Mesodermal cell (in vitro differentiated cells): ENCODE data around the gene PUS10.

Source experiments
- H3K27ac ChIP-seq: 2 replicates; pipeline ENCODE4 v1.7.0; 2013; ENCODE audit warnings: mild to moderate bottlenecking, low read depth, low read length, moderate library complexity; ENCODE audit not compliant: severe bottlenecking
- H3K36me3 ChIP-seq: 2 replicates; pipeline ENCODE4 v1.7.1; 2013; ENCODE audit warnings: mild to moderate bottlenecking, low read length, moderate library complexity; ENCODE audit not compliant: control insufficient read depth, insufficient read depth
- H3K4me1 ChIP-seq: one replicate; pipeline ENCODE4 v1.7.1; 2013; ENCODE audit warnings: mild to moderate bottlenecking, low read length; ENCODE audit not compliant: insufficient read depth, control insufficient read depth, poor library complexity, severe bottlenecking
- H3K4me3 ChIP-seq: 2 replicates; pipeline ENCODE4 v1.7.0; 2013; ENCODE audit warnings: low read length, control low read depth, mild to moderate bottlenecking; ENCODE audit not compliant: insufficient read depth, poor library complexity, severe bottlenecking; ENCODE audit errors: extremely low read depth
- H3K9me3 ChIP-seq: 2 replicates; pipeline ENCODE4 v1.7.1; 2013; ENCODE audit warnings: mild to moderate bottlenecking, low read length, moderate library complexity; ENCODE audit not compliant: control insufficient read depth
- WGBS, 2 experiments: methylation state at CpG; one replicate each; pipeline ENCODE4 v1.1.5; 2013; ENCODE audit warnings: missing lambda C conversion rate in 2 of 2; ENCODE audit not compliant: insufficient coverage in 2 of 2; 5-methylcytosine and 5-hydroxymethylcytosine counted together

Gene PUS10

GRCh38 chr2:60899230-60899891 is 118.7 kb downstream of the PUS10 start:
- Histone ChIP-seq H3K4me1 (no peaks in the 10 kb centered on the region), H3K4me3 (no peak overlapping the region), H3K27ac (no peak overlapping the region), H3K36me3 (peaks cover 11% of the 10 kb centered on the region), H3K9me3 (no peaks in the 10 kb centered on the region)
- WGBS, 2 experiments: 97 to 98% methylated on average over 3 to 4 of the region's 6 CpGs

DNA sequence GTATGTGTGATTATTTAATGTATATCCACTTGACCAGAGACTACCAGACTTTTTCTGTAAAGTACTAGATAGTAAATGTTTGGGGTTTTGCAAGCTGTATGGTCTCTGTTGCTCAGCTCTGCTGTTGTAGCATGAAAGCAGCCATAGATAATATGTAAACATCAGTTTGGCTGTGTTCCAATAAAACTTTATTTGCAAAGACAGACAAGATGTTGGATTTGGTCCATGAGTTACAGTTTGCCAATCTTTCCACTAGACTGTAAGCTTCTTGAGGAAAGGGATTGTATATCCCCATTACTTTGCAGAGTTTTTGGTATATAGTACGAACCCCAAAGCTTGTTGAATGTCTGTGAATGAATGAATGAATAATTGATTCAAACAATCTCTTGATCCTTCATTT is 119.5 kb downstream of the PUS10 start:
- H3K36me3 ChIP-seq: peaks cover 6% of the 10 kb centered on the region
- no peaks in the 10 kb centered on the region for H3K9me3 ChIP-seq
- H3K27ac ChIP-seq: no peak overlapping the region
- H3K4me3 ChIP-seq: no peak overlapping the region
- H3K4me1 ChIP-seq: no peaks in the 10 kb centered on the region
- WGBS, 2 experiments: no CpG with 5 or more reads among the region's 1 CpG
